HL-60 (cell line): ENCODE results near the gene PLSCR3.

ENCODE experiments used
- CTCF ChIP-seq: IDR thresholded peaks from one replicate; pipeline ENCODE4 v1.5.1; 2011; ENCODE audit warnings: low read length, control low read depth, inconsistent platforms; ENCODE audit not compliant: insufficient read depth
- POLR2AphosphoS5 ChIP-seq: IDR thresholded peaks from 2 replicates; pipeline ENCODE4 v1.6.1; 2012; ENCODE audit warnings: low read depth
- REST ChIP-seq: IDR thresholded peaks from 2 replicates; pipeline ENCODE4 v1.6.1; 2012; ENCODE audit warnings: low read depth; ENCODE audit not compliant: insufficient replicate concordance

GRCh38 chr17:7357381-7357780 lies 36.9 kb downstream of the PLSCR3 start:
- TF ChIP-seq CTCF (no peak), REST (no peak), POLR2AphosphoS5 (no peak)
